ENCODE measurements around the gene GCKR. TPM values are rescaled to one million over a fixed set of nuclear protein-coding genes. Genes with fewer than 3 reads are reported as not detected.
"Not testable (repeated sequence)": the region's sequence is repeated elsewhere in the genome, so short reads cannot be mapped to it uniquely, and the experiment has no call there.

GCKR gene
- total RNA-seq, 2 experiments from 2014 or later: not detected

DNA sequence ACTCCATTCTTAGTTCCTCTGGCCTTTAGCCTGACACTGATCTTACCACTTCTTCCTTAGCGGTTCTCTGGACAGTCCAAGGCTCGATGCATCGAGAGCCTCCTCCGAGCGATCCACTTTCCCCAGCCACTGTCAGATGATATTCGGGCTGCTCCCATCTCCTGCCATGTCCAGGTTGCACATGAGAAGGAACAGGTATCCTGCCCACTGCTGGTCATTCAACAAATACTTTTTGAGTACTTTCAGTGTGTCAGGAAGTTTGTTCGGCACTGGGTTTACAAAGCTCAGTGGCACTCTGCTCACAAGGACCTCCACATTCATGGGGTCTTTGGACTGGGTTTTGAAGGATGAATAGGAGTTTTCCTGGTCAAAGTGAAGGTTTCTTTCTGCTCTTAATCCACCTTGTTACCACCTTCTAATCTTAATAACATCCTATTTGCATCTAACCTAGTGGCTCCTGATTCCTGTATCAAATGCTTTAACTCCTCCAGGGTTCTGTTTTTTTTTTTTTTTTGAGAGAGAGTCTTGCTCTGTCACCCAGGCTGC is 25.8 kb downstream of the GCKR start:
- H3K9me3 Mint-ChIP-seq: no peaks in the 10 kb centered on the region
- ChIA-PET POLR2A (interaction anchor here (0.6 kb wide), 1 partner anchor 26 kb away, joined by 3 read pairs; no protein-coding TSS in a partner anchor), CTCF (interaction anchor here (0.6 kb wide), 1 partner anchor 26 kb away, joined by 3 read pairs; no protein-coding TSS in a partner anchor)
- peaks cover 14% of the 10 kb centered on the region for H3K27me3 Mint-ChIP-seq
- H3K4me1 Mint-ChIP-seq: peaks cover 5% of the 10 kb centered on the region
- no peak for DNase-seq
- no peaks in the 10 kb centered on the region for H3K36me3 Mint-ChIP-seq (ENCODE audit: low read depth)
- H3K27ac Mint-ChIP-seq: no peak overlapping the region
- no peak overlapping the region for H3K4me3 Mint-ChIP-seq

DNA sequence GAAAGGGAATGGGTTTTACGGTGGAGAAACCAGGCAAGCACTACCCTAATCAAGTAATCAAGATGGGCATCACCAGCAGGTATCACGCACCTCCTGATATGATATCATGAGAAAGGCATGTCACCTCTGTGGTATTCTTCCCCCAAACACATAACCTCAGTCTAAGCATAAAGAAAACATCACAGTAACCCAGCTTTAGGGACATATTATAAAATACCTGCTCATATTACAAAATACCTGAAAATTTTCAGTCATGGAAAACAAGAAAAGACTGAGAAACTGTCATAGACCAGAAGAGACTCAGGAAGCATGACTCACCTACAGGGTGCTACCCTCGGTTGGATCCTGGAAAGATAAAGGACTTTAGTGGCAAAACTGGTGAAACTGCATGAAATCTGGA is 30.5 kb downstream of the GCKR start:
- Mint-ChIP-seq H3K4me1 (peaks cover 5% of the 10 kb centered on the region), H3K4me3 (no peak overlapping the region), H3K27ac (no peak overlapping the region), H3K36me3 (ENCODE audit: low read depth) (no peaks in the 10 kb centered on the region), H3K9me3 (no peaks in the 10 kb centered on the region), H3K27me3 (peaks cover 21% of the 10 kb centered on the region)
- DNase-seq: no peak
- POLR2A ChIA-PET: no interaction called here
- CTCF ChIA-PET: no interaction called here

DNA sequence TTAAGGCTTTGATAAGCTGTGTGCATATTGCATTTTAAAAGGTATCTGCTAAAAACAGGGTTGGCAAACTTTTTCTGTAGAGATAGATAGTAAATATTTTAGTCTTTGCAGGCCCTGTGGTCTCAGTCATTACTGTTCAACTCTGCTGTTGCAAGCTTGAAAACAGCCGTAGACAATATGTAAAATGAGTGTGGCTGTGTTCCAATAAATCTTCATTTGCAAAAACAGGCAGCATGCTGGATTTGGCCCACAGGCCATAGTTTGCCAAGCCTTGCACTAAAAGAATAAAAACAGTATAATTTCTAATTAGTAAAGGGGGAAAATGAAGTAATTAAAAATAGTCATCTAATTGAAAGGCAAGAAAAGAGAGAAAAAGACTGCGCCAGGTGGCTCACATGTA is 35.3 kb downstream of the GCKR start:
- Mint-ChIP-seq H3K36me3 (ENCODE audit: low read depth) (no peaks in the 10 kb centered on the region), H3K27ac (no peak overlapping the region), H3K27me3 (peaks cover 24% of the 10 kb centered on the region), H3K4me1 (peaks cover 4% of the 10 kb centered on the region), H3K9me3 (no peaks in the 10 kb centered on the region), H3K4me3 (no peak overlapping the region)
- POLR2A ChIA-PET: no interaction called here
- CTCF ChIA-PET: no interaction called here
- DNase-seq: no peak

- POLR2A ChIA-PET: interaction anchor here (0.8 kb wide), 1 partner anchor 102 kb away, joined by 4 read pairs; no protein-coding TSS in a partner anchor
- H3K4me3 Mint-ChIP-seq: no peak overlapping the region
- H3K9me3 Mint-ChIP-seq: no peaks in the 10 kb centered on the region
- H3K4me1 Mint-ChIP-seq: no peaks in the 10 kb centered on the region
- no peak overlapping the region for H3K27ac Mint-ChIP-seq
- no peaks in the 10 kb centered on the region for H3K36me3 Mint-ChIP-seq (ENCODE audit: low read depth)
- CTCF ChIA-PET: interaction anchor here (1.3 kb wide), 1 partner anchor 146 kb away, joined by 3 read pairs; no protein-coding TSS in a partner anchor
- no peak for DNase-seq
- peaks cover 21% of the 10 kb centered on the region for H3K27me3 Mint-ChIP-seq
These were observed 40.6 kb downstream of the GCKR start for GRCh38 chr2:27537287-27537686.

GRCh38 chr2:27538839-27539450 is 42.3 kb downstream of the GCKR start:
- H3K27ac Mint-ChIP-seq; DNase-seq; H3K4me1 Mint-ChIP-seq; H3K4me3 Mint-ChIP-seq; H3K9me3 Mint-ChIP-seq; POLR2A ChIA-PET; H3K36me3 Mint-ChIP-seq (ENCODE audit: low read depth); CTCF ChIA-PET: not testable (repeated sequence)
- H3K27me3 Mint-ChIP-seq: peaks cover 19% of the 10 kb centered on the region

DNA sequence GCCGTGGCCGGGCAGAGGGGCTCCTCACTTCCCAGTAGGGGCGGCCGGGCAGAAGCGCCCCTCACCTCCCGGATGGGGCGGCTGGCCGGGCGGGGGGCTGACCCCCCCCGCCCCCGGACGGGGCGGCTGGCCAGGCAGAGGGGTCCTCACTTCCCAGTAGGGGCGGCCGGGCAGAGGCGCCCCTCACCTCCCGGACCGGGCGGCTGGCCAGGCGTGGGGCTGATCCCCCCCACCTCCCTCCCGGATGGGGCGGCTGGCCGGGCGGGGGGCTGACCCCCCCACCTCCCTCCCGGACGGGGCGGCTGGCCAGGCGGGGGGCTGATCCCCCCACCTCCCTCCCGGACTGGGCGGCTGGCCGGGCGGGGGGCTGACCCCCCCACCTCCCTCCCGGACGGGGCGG is 43.0 kb downstream of the GCKR start:
- H3K36me3 Mint-ChIP-seq (ENCODE audit: low read depth); H3K4me1 Mint-ChIP-seq; POLR2A ChIA-PET; CTCF ChIA-PET; DNase-seq; H3K4me3 Mint-ChIP-seq; H3K27ac Mint-ChIP-seq; H3K9me3 Mint-ChIP-seq: not testable (repeated sequence)
- peaks cover 14% of the 10 kb centered on the region for H3K27me3 Mint-ChIP-seq

- no peaks in the 10 kb centered on the region for H3K9me3 Mint-ChIP-seq
- no peaks in the 10 kb centered on the region for H3K36me3 Mint-ChIP-seq (ENCODE audit: low read depth)
- H3K4me1 Mint-ChIP-seq: no peaks in the 10 kb centered on the region
- H3K4me3 Mint-ChIP-seq: no peak overlapping the region
- no peak for DNase-seq
- H3K27me3 Mint-ChIP-seq: no peaks in the 10 kb centered on the region
- no peak overlapping the region for H3K27ac Mint-ChIP-seq
- ChIA-PET POLR2A (no interaction called here), CTCF (interaction anchor here (0.8 kb wide), 1 partner anchor 9 kb away, joined by 3 read pairs; no protein-coding TSS in a partner anchor)
These were observed 47.6 kb downstream of the GCKR start for GRCh38 chr2:27544143-27544821.

DNA sequence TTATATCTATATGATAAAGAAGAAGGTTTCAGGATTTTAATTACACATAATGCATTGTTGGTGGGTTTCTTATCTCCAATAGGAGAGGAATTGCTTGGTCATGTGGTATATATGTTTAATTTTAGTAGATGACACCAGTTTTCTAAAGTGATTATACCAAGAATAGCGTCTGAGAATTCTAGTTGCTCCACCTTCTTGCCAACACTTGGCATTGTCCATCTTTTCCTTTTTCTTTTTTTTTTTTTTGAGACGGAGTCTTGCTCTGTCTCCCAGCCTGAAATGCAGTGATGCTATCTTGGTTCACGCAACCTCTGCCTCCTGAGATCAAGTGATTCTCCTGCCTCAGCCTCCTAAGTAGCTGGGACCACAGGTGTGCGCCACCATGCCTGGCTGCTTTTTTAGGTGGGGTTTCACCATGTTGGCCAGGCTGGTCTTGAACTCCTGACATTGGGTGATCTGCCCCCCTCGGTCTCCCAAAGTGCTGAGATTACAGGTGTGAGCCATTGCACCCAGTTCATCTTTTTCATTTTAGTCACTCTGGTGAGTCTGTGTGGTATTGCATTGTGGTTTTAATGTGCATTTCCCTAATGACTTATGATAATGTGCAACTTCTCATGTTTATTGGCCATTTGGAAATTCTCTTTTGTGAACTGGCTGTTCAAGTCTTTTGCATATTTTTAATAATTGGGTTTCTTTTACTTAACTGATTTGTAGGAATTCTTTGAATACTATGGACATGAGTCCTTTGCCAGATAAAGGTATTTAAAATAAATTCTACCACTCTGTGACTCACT is 48.9 kb downstream of the GCKR start:
- DNase-seq: no peak
- H3K36me3 Mint-ChIP-seq (ENCODE audit: low read depth): no peaks in the 10 kb centered on the region
- no peak overlapping the region for H3K27ac Mint-ChIP-seq
- no peaks in the 10 kb centered on the region for H3K4me1 Mint-ChIP-seq
- ChIA-PET CTCF (interaction anchor here (0.6 to 0.7 kb wide), 2 partner anchors 42 to 347 kb away, joined by 3 read pairs; no protein-coding TSS in a partner anchor), POLR2A (no interaction called here)
- no peaks in the 10 kb centered on the region for H3K9me3 Mint-ChIP-seq
- H3K4me3 Mint-ChIP-seq: no peak overlapping the region
- no peaks in the 10 kb centered on the region for H3K27me3 Mint-ChIP-seq

- Mint-ChIP-seq H3K27me3 (peaks cover 13% of the 10 kb centered on the region), H3K36me3 (ENCODE audit: low read depth) (no peaks in the 10 kb centered on the region), H3K4me3 (no peak overlapping the region), H3K9me3 (no peaks in the 10 kb centered on the region), H3K27ac (no peak overlapping the region), H3K4me1 (no peaks in the 10 kb centered on the region)
- ChIA-PET CTCF (no interaction called here), POLR2A (no interaction called here)
- DNase-seq: no peak
These were observed 52.7 kb downstream of the GCKR start for GRCh38 chr2:27549303-27549702.

- ChIA-PET POLR2A (no interaction called here), CTCF (interaction anchor here (1.0 kb wide), 1 partner anchor 132 kb away, joined by 4 read pairs; no protein-coding TSS in a partner anchor)
- Mint-ChIP-seq H3K4me1 (no peaks in the 10 kb centered on the region), H3K36me3 (ENCODE audit: low read depth) (no peaks in the 10 kb centered on the region), H3K27ac (no peak overlapping the region), H3K9me3 (no peaks in the 10 kb centered on the region), H3K27me3 (peaks cover 17% of the 10 kb centered on the region), H3K4me3 (no peak overlapping the region)
- DNase-seq: no peak
These were observed 54.9 kb downstream of the GCKR start for GRCh38 chr2:27551514-27551913.

DNA sequence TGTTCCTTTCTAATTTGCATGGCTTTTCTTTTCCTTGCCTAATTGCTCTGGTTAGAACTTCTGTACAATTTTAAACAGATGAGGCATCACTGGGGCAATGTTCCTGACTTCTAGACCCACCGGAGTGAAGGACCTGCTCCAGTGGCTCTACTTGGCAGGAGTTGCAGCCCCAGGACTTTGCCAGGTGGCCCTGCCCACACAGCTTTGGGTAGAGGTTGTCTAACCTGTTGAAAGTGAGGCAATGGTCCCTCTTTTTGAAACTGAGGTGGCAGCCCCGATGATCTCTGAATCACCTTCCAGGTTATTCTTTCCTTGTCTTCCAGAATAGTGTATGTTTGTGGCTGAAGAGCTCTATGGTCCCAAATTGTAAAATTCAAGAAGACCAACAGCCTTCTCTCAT is 56.3 kb downstream of the GCKR start:
- Mint-ChIP-seq H3K4me1 (no peaks in the 10 kb centered on the region), H3K36me3 (ENCODE audit: low read depth) (no peaks in the 10 kb centered on the region), H3K27me3 (peaks cover 17% of the 10 kb centered on the region), H3K27ac (no peak overlapping the region), H3K9me3 (no peaks in the 10 kb centered on the region), H3K4me3 (no peak overlapping the region)
- POLR2A ChIA-PET: no interaction called here
- no peak for DNase-seq
- CTCF ChIA-PET: interaction anchor here (1.2 kb wide), 1 partner anchor 9 kb away, joined by 3 read pairs; no protein-coding TSS in a partner anchor

- not testable (repeated sequence) for H3K9me3 Mint-ChIP-seq, H3K27ac Mint-ChIP-seq
These were observed 57.8 kb downstream of the GCKR start for GRCh38 chr2:27554451-27554850.

GRCh38 chr2:27559228-27559627 is 62.6 kb downstream of the GCKR start:
- Mint-ChIP-seq H3K9me3 (no peaks in the 10 kb centered on the region), H3K27ac (no peak overlapping the region), H3K4me1 (no peaks in the 10 kb centered on the region), H3K36me3 (ENCODE audit: low read depth) (no peaks in the 10 kb centered on the region), H3K4me3 (no peak overlapping the region), H3K27me3 (peaks cover 16% of the 10 kb centered on the region)
- DNase-seq: no peak
- ChIA-PET CTCF (no interaction called here), POLR2A (no interaction called here)

More at GRCh38 chr2:27554451-27554850, 57.8 kb downstream of the GCKR start:
- CTCF ChIA-PET; H3K36me3 Mint-ChIP-seq (ENCODE audit: low read depth); H3K4me3 Mint-ChIP-seq; H3K4me1 Mint-ChIP-seq; DNase-seq: not testable (repeated sequence)
- POLR2A ChIA-PET: interaction anchor here (1.2 kb wide), 1 partner anchor 28 kb away, joined by 3 read pairs; the partner anchor contains the start of gene ZNF512
- H3K27me3 Mint-ChIP-seq: peaks cover 22% of the 10 kb centered on the region
